MM.1S (cell line): ENCODE data around the gene KREMEN2.
A peak's percentile ranks its signal among the peaks of the same experiment; 100 is the strongest.

Source experiments
- DNase-seq: peaks from one replicate; pipeline ENCODE4 v3.0.0-alpha.2; 2015
- H2AFZ ChIP-seq: fragments of 300-600 bp; sonication (generic); 2 replicates; pipeline ENCODE4 v1.6.0; 2016; ENCODE audit warnings: antibody characterized with exemption, low read length
- H3F3A ChIP-seq: fragments of 300-600 bp; sonication (generic); 2 replicates; pipeline ENCODE4 v1.6.1; 2016; ENCODE audit warnings: mild to moderate bottlenecking, antibody characterized with exemption, low read length, moderate library complexity, mixed read lengths; ENCODE audit not compliant: insufficient read depth
- H3K27ac ChIP-seq: fragments of 300-600 bp; sonication (generic); 2 replicates; pipeline ENCODE4 v1.5.1; 2016; ENCODE audit warnings: mild to moderate bottlenecking, low read length
- H3K27me3 ChIP-seq: fragments of 300-600 bp; sonication (generic); replicated peaks from 2 replicates; pipeline ENCODE4 v1.6.0; 2016; ENCODE audit warnings: low read length; ENCODE audit not compliant: insufficient read depth
- H3K36me3 ChIP-seq: fragments of 300-600 bp; sonication (generic); replicated peaks from 2 replicates; pipeline ENCODE4 v1.6.1; 2016; ENCODE audit warnings: mild to moderate bottlenecking, low read length, mixed read lengths; ENCODE audit not compliant: insufficient read depth
- H3K4me1 ChIP-seq: fragments of 300-600 bp; sonication (generic); 2 replicates; pipeline ENCODE4 v1.6.1; 2016; ENCODE audit warnings: low read length, mixed read lengths
- H3K4me2 ChIP-seq: fragments of 300-600 bp; sonication (generic); 2 replicates; pipeline ENCODE4 v1.6.0; 2016; ENCODE audit warnings: low read depth, low read length
- H3K4me3 ChIP-seq: fragments of 300-600 bp; sonication (generic); 2 replicates; pipeline ENCODE4 v1.5.1; 2016; ENCODE audit warnings: low read length, mixed read lengths
- H3K79me2 ChIP-seq: fragments of 300-600 bp; sonication (generic); 2 replicates; pipeline ENCODE4 v1.6.1; 2016; ENCODE audit warnings: mixed run types, low read length, mixed read lengths
- H3K9ac ChIP-seq: fragments of 300-600 bp; sonication (generic); 2 replicates; pipeline ENCODE4 v1.6.1; 2016; ENCODE audit warnings: low read length, mixed read lengths
- H3K9me2 ChIP-seq: fragments of 300-600 bp; sonication (generic); replicated peaks from 2 replicates; pipeline ENCODE4 v1.6.1; 2016; ENCODE audit warnings: mild to moderate bottlenecking, low read length, mixed read lengths; ENCODE audit not compliant: insufficient read depth
- H3K9me3 ChIP-seq: fragments of 300-600 bp; sonication (generic); replicated peaks from 2 replicates; pipeline ENCODE4 v1.6.1; 2016; ENCODE audit warnings: mild to moderate bottlenecking, low read length, mixed read lengths; ENCODE audit not compliant: insufficient read depth
- H4K20me1 ChIP-seq: fragments of 300-600 bp; sonication (generic); 2 replicates; pipeline ENCODE4 v1.6.1; 2016; ENCODE audit warnings: mild to moderate bottlenecking, low read length, moderate library complexity, mixed read lengths; ENCODE audit not compliant: insufficient read depth
- CTCF ChIP-seq: fragments of 300-600 bp; sonication (generic); IDR thresholded peaks from 2 replicates; pipeline ENCODE4 v1.5.1; 2016; ENCODE audit warnings: antibody characterized with exemption, low read length, mixed read lengths
- EZH2 ChIP-seq: fragments of 300-600 bp; sonication (generic); optimal IDR thresholded peaks from 2 replicates; pipeline ENCODE3; 2017; ENCODE audit warnings: low read depth, mild to moderate bottlenecking, antibody characterized with exemption, low read length, mixed read lengths
- EZH2phosphoT487 ChIP-seq: fragments of 300-600 bp; sonication (generic); IDR thresholded peaks from 2 replicates; pipeline ENCODE4 v1.6.1; 2018; ENCODE audit warnings: antibody characterized with exemption, low read length

The KREMEN2 gene

GRCh38 chr16:2963074-2963722, 877 bp upstream of the KREMEN2 start:
- Histone ChIP-seq H3K27me3 (peaks cover 39% of the 10 kb centered on the region), H3K79me2 (no peaks in the 10 kb centered on the region), H3K4me1 (peaks cover 14% of the 10 kb centered on the region), H3K9me2 (no peaks in the 10 kb centered on the region), H4K20me1 (no peaks in the 10 kb centered on the region), H3F3A (peaks cover 6% of the 10 kb centered on the region; the same call in 1 of the 2 replicates), H2AFZ (no peak overlapping the region), H3K9me3 (no peaks in the 10 kb centered on the region), H3K9ac (no peak overlapping the region), H3K4me2 (peak overlapping the region; percentile 97; the same call in 1 of the 2 replicates), H3K36me3 (no peaks in the 10 kb centered on the region), H3K4me3 (peak overlapping the region; percentile 50; the same call in 1 of the 2 replicates), H3K27ac (no peak overlapping the region)
- no peak for DNase-seq
- TF ChIP-seq EZH2phosphoT487 (no peak), EZH2 (no peak), CTCF (no peak)

GRCh38 chr16:2964475-2965336, 631 bp downstream of the KREMEN2 start:
- H3K4me2 ChIP-seq, result peak overlapping the region; percentile 97
- H3K27ac ChIP-seq, result no peak overlapping the region

More at GRCh38 chr16:2964475-2965336, 631 bp downstream of the KREMEN2 start:
- Histone ChIP-seq H2AFZ (peak overlapping the region; percentile 63; the same call in 1 of the 2 replicates), H3F3A (peaks cover 7% of the 10 kb centered on the region; the same call in 1 of the 2 replicates), H3K9ac (no peak overlapping the region), H4K20me1 (no peaks in the 10 kb centered on the region), H3K36me3 (no peaks in the 10 kb centered on the region), H3K9me3 (no peaks in the 10 kb centered on the region), H3K4me3 (peak overlapping the region; percentile 50), H3K9me2 (no peaks in the 10 kb centered on the region), H3K79me2 (peaks cover 3% of the 10 kb centered on the region), H3K27me3 (peaks cover 32% of the 10 kb centered on the region), H3K4me1 (peaks cover 13% of the 10 kb centered on the region)
- no peak for TF ChIP-seq EZH2
- TF ChIP-seq CTCF, result no peak
- no peak for TF ChIP-seq EZH2phosphoT487
- peak; percentile 72 for DNase-seq
